Smooth muscle cell (in vitro differentiated cells): Measurements from ENCODE around the gene PVALEF. TPM values are rescaled to one million over a fixed set of nuclear protein-coding genes. Genes with fewer than 3 reads are reported as not detected.

Experiments
- DNase-seq: peaks from one replicate; lab custom pipeline; 2025; ENCODE audit not compliant: unreplicated experiment; lab: John Stamatoyannopoulos, UW
- H2AFZ ChIP-seq: fragments of 200-600 bp; sonication (generic); 2 replicates; pipeline ENCODE4 v1.6.0; 2016; ENCODE audit warnings: antibody characterized with exemption, low read depth, mild to moderate bottlenecking
- H3F3A ChIP-seq: fragments of 200-600 bp; sonication (generic); 2 replicates; pipeline ENCODE4 v1.6.0; 2017; ENCODE audit warnings: antibody characterized with exemption, low read depth
- H3K27ac ChIP-seq: fragments of 200-600 bp; sonication (generic); 2 replicates; pipeline ENCODE4 v1.5.1; 2016; ENCODE audit warnings: low read depth, mild to moderate bottlenecking
- H3K27me3 ChIP-seq: fragments of 200-600 bp; sonication (generic); 2 replicates; pipeline ENCODE4 v1.6.1; 2016; ENCODE audit warnings: low read depth, mild to moderate bottlenecking
- H3K36me3 ChIP-seq: fragments of 200-600 bp; sonication (generic); 2 replicates; pipeline ENCODE4 v1.5.1; 2016; ENCODE audit warnings: low read depth
- H3K4me1 ChIP-seq: fragments of 200-600 bp; sonication (generic); 2 replicates; pipeline ENCODE4 v1.5.1; 2016; ENCODE audit warnings: low read depth
- H3K4me2 ChIP-seq: fragments of 200-600 bp; sonication (generic); 2 replicates; pipeline ENCODE4 v1.6.0; 2016; ENCODE audit warnings: mild to moderate bottlenecking
- H3K4me3 ChIP-seq: fragments of 200-600 bp; sonication (generic); 2 replicates; pipeline ENCODE4 v1.5.1; 2016; ENCODE audit warnings: mild to moderate bottlenecking
- H3K79me2 ChIP-seq: fragments of 200-600 bp; sonication (generic); 2 replicates; pipeline ENCODE4 v1.6.0; 2016; ENCODE audit warnings: low read depth, mild to moderate bottlenecking
- H3K9ac ChIP-seq: fragments of 200-600 bp; sonication (generic); 2 replicates; pipeline ENCODE4 v1.6.0; 2016; ENCODE audit warnings: low read depth
- H3K9me3 ChIP-seq: fragments of 200-600 bp; sonication (generic); replicated peaks from 2 replicates; pipeline ENCODE4 v1.5.1; 2016; ENCODE audit warnings: low read depth
- H4K20me1 ChIP-seq: fragments of 200-600 bp; sonication (generic); 2 replicates; pipeline ENCODE4 v1.6.0; 2016; ENCODE audit warnings: low read depth
- WGBS: methylation state at CpG from one replicate; pipeline ENCODE4 v1.1.7; 2016; ENCODE audit warnings: low lambda C conversion rate; 5-methylcytosine and 5-hydroxymethylcytosine counted together
- polyA plus RNA-seq: library from polyadenylated mRNA; unstranded; fragments of >200 nt; fragmentation: Nextera tagmentation; extraction: Ambion mirVana; gene quantifications from 2 replicates; pipeline ENCODE4 v1.2.1, GENCODE V29; 2016
- total RNA-seq: library from RNA; depleted of rRNA; stranded (reverse); fragments of >200 nt; gene quantifications from 2 replicates; pipeline ENCODE4 v1.2.3, GENCODE V29; 2014
- TF ChIP-seq, protein P1 (sequence below): fragments of 200-600 bp; sonication (generic); IDR thresholded peaks from 2 replicates; pipeline ENCODE4 v1.5.1; 2017; ENCODE audit warnings: borderline replicate concordance, mild to moderate bottlenecking, antibody characterized with exemption; ENCODE audit not compliant: insufficient read depth, poor library complexity, severe bottlenecking

PVALEF gene
- total and polyA plus RNA-seq, 2 experiments from 2014 or later = not detected

DNA sequence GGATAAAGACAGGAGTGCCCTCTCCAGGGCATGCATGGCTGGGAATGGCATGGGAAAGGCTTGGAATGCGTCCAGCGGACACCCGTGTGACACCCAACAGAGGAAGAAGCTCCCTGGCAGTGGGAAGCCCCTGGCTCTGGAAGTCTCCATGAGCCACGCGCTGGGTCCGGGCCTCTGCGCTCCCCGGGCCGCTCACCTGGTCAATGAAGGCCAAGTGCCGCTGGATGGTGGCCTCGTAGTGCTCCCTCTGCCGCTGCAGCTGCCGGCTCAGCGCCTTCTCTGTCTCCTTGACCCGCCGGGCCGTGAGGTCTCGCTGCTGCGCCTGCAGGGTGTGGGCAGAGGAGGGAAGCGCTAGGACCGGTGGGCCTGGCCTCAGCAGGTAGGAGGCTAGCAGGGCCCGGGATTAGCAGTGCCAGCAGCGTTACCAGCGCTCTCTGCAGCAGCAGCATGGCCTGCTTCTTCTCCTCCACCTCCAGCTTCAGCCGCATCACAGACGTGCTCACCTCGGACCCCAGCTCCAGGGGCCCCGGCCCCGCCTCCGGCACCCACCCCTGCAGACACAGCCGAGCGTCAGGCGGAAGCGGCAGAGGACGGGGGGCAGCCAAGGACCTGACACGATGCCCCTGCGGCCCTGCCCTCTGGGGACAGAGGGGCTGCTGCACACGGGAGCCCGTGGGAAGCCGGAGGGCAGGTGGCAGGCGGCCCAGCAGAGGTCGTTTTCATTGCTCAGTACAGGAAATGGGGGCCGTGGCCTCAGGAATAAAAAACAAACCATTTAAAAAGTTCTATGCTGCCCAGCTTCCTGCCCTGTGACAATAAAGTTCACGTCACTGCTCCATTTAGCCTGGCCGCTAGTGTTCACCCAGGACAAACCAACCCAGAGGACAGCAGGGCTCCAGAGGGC is 31.4 kb downstream of the PVALEF start:
- H4K20me1 ChIP-seq = no peaks in the 10 kb centered on the region
- H3K9me3 ChIP-seq = no peaks in the 10 kb centered on the region
- H3K27me3 ChIP-seq = no peaks in the 10 kb centered on the region
- no peak overlapping the region for H3K27ac ChIP-seq
- no peaks in the 10 kb centered on the region for H3K36me3 ChIP-seq
- H3F3A ChIP-seq = no peaks in the 10 kb centered on the region
- H2AFZ ChIP-seq = no peak overlapping the region
- TF ChIP-seq, protein P1, sequence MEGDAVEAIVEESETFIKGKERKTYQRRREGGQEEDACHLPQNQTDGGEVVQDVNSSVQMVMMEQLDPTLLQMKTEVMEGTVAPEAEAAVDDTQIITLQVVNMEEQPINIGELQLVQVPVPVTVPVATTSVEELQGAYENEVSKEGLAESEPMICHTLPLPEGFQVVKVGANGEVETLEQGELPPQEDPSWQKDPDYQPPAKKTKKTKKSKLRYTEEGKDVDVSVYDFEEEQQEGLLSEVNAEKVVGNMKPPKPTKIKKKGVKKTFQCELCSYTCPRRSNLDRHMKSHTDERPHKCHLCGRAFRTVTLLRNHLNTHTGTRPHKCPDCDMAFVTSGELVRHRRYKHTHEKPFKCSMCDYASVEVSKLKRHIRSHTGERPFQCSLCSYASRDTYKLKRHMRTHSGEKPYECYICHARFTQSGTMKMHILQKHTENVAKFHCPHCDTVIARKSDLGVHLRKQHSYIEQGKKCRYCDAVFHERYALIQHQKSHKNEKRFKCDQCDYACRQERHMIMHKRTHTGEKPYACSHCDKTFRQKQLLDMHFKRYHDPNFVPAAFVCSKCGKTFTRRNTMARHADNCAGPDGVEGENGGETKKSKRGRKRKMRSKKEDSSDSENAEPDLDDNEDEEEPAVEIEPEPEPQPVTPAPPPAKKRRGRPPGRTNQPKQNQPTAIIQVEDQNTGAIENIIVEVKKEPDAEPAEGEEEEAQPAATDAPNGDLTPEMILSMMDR = no peak
- H3K79me2 ChIP-seq = no peaks in the 10 kb centered on the region
- H3K9ac ChIP-seq = no peak overlapping the region
- 95% methylated on average over 45 of the region's 45 CpGs for WGBS
- no peak overlapping the region for H3K4me3 ChIP-seq
- DNase-seq = no peak
- H3K4me1 ChIP-seq = no peaks in the 10 kb centered on the region
- H3K4me2 ChIP-seq = no peak overlapping the region

DNA sequence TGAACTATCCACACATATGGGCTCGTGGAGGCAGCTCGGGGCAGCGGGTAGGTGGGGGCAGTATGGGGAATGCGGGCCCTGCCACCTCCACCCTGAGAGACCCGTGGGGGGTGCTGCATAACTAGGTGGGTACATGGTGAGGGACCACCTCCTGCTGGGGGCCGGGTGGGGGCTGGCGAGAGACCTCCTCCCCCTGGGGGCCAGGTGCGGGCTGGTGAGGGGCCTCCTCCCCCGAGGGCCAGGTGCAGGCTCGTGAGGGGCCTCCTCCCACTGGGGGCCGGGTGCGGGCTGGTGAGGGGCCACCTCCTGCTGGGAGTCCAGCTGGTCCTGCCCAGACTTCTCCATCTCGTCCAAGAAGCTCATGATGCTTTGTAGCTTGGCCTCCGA is 32.1 kb downstream of the PVALEF start:
- no peak overlapping the region for H3K4me3 ChIP-seq
- no peaks in the 10 kb centered on the region for H3K79me2 ChIP-seq
- no peaks in the 10 kb centered on the region for H3F3A ChIP-seq
- no peaks in the 10 kb centered on the region for H3K9me3 ChIP-seq
- H3K27me3 ChIP-seq = no peaks in the 10 kb centered on the region
- TF ChIP-seq, protein P1 = no peak
- H4K20me1 ChIP-seq = no peaks in the 10 kb centered on the region
- no peak overlapping the region for H2AFZ ChIP-seq
- no peak for DNase-seq
- H3K4me2 ChIP-seq = no peak overlapping the region
- H3K9ac ChIP-seq = no peak overlapping the region
- H3K4me1 ChIP-seq = no peaks in the 10 kb centered on the region
- H3K36me3 ChIP-seq = no peaks in the 10 kb centered on the region
- no peak overlapping the region for H3K27ac ChIP-seq
- 91% methylated on average over 9 of the region's 14 CpGs for WGBS

DNA sequence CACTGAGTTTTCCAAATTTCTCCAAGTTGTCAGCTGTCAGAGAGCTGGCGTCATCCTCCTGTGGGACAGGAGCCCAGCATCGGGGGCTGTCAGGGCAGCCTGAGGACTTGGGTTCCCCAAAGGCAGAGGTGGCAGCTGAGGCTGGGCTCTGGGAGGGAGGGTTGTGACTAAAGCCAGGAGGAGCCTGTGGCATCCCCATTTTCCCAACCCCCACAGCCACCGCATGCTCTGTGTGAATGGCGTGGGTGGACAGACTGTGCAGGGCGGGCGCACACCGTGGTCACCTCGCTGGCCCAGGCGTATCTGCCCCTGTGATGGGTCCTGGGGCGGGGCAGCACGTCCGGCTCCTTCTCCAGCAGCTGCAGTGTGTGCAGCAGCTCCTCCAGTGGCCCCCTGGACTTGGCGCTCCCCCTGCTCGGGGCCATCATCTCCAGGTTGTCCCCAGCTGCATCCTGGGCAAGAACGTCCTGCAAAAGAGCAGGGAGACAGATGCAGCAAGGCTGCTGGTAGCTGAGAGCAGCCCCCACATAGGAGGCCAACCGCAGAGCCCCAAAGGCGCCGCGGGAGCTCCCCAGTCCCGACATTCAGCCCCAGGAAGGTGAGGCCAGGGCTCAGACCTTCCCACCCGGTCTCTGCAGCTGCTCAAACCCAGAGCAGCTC is 32.7 kb downstream of the PVALEF start:
- TF ChIP-seq, protein P1 = no peak
- H2AFZ ChIP-seq = no peak overlapping the region
- H3K79me2 ChIP-seq = no peaks in the 10 kb centered on the region
- H3K4me3 ChIP-seq = no peak overlapping the region
- H3K27me3 ChIP-seq = no peaks in the 10 kb centered on the region
- no peaks in the 10 kb centered on the region for H3K9me3 ChIP-seq
- no peak overlapping the region for H3K9ac ChIP-seq
- no peaks in the 10 kb centered on the region for H4K20me1 ChIP-seq
- no peaks in the 10 kb centered on the region for H3K36me3 ChIP-seq
- no peak overlapping the region for H3K27ac ChIP-seq
- H3K4me2 ChIP-seq = no peak overlapping the region
- WGBS = 94% methylated on average over 17 of the region's 21 CpGs
- no peaks in the 10 kb centered on the region for H3F3A ChIP-seq
- no peaks in the 10 kb centered on the region for H3K4me1 ChIP-seq
- DNase-seq = no peak
